ENCODE results near the gene NR3C1.

The NR3C1 gene

GRCh38 chr5:143398053-143398355 lies 5.5 kb downstream of the NR3C1 start:
- DNase-seq = no peak

- DNase-seq = peak; percentile 31
These were observed 6.0 kb downstream of the NR3C1 start for GRCh38 chr5:143397302-143398052.

- peak; percentile 34 for DNase-seq
These were observed 7.0 kb downstream of the NR3C1 start for GRCh38 chr5:143396353-143396940.

GRCh38 chr5:143395638-143396352 lies 7.7 kb downstream of the NR3C1 start:
- no peak for DNase-seq

- DNase-seq = no peak
These were observed 10.0 kb downstream of the NR3C1 start for GRCh38 chr5:143393524-143393923.

- DNase-seq = no peak
These were observed 12.5 kb downstream of the NR3C1 start for GRCh38 chr5:143390941-143391340.

- DNase-seq = no peak
These were observed 13.2 kb downstream of the NR3C1 start for GRCh38 chr5:143390258-143390657.

GRCh38 chr5:143386725-143387124 lies 16.8 kb downstream of the NR3C1 start:
- DNase-seq = no peak

- no peak for DNase-seq
These were observed 18.4 kb downstream of the NR3C1 start for GRCh38 chr5:143384865-143385657.

- no peak for DNase-seq
These were observed 19.5 kb downstream of the NR3C1 start for GRCh38 chr5:143383988-143384387.

GRCh38 chr5:143379606-143380005 lies 23.9 kb downstream of the NR3C1 start:
- no peak for DNase-seq

- no peak for DNase-seq
These were observed 26.3 kb downstream of the NR3C1 start for GRCh38 chr5:143376911-143377813.

- no peak for DNase-seq
These were observed 27.2 kb downstream of the NR3C1 start for GRCh38 chr5:143376195-143376779.

GRCh38 chr5:143374496-143375217 lies 28.8 kb downstream of the NR3C1 start:
- no peak for DNase-seq

GRCh38 chr5:143373076-143373475 lies 30.4 kb downstream of the NR3C1 start:
- DNase-seq = no peak

GRCh38 chr5:143372187-143372829 lies 31.2 kb downstream of the NR3C1 start:
- DNase-seq = no peak

- DNase-seq = no peak
These were observed 33.0 kb downstream of the NR3C1 start for GRCh38 chr5:143370440-143370839.

- DNase-seq = no peak
These were observed 39.4 kb downstream of the NR3C1 start for GRCh38 chr5:143364061-143364460.

- no peak for DNase-seq
These were observed 40.7 kb downstream of the NR3C1 start for GRCh38 chr5:143362664-143363227.

- no peak for DNase-seq
These were observed 42.0 kb downstream of the NR3C1 start for GRCh38 chr5:143361438-143361837.
